ENCODE results near the gene HLA-DMA.

GRCh38 chr6:32947552-32948465 is 5.1 kb downstream of the HLA-DMA start:
- TF ChIP-seq POLR2A (conservative IDR thresholded peaks at IDR 0.05) (no peak), ZNF609 (CRISPR knock-in tag; IDR thresholded peaks at IDR 0.05; ENCODE audit: borderline replicate concordance) (no peak), RAD21 (CRISPR knock-in tag; conservative IDR thresholded peaks at IDR 0.05 in 1 of 2, IDR thresholded peaks at IDR 0.05 in 1 of 2) (peak; percentile 56 to 83), TCF15 (CRISPR knock-in tag; IDR thresholded peaks at IDR 0.05) (no peak), MYNN (IDR thresholded peaks at IDR 0.05) (no peak), MYNN (CRISPR knock-in tag; IDR thresholded peaks at IDR 0.05) (no peak), CHD7 (IDR thresholded peaks at IDR 0.05; ENCODE audit: low read depth, low read length) (no peak), EZH2 (IDR thresholded peaks at IDR 0.05; ENCODE audit: borderline replicate concordance, low read depth, low read length) (no peak), ELK1 (CRISPR knock-in tag; IDR thresholded peaks at IDR 0.05) (no peak), TCF3 (CRISPR knock-in tag; IDR thresholded peaks at IDR 0.05) (no peak), GTF2F1 (IDR thresholded peaks at IDR 0.05; ENCODE audit: low read depth, low read length) (no peak), ETV1 (tag; conservative IDR thresholded peaks at IDR 0.05; ENCODE audit: low read depth) (no peak), XRCC5 (IDR thresholded peaks at IDR 0.05; ENCODE audit: low read depth, low read length) (no peak)

All from K562 (cell line).